H1 (cell line): ENCODE data around the gene RIPPLY2. TPM values are rescaled to one million over a fixed set of nuclear protein-coding genes. Genes with fewer than 3 reads are reported as not detected.

ENCODE experiments used
- CTCF ChIA-PET: fragments of 300-600 bp; sonication (Branson Sonifier 250); formaldehyde crosslinking; loops from one replicate; lab custom pipeline; 2021; ENCODE audit not compliant: partially characterized antibody; lab: Charles Lee
- POLR2A ChIA-PET: fragments of 300-600 bp; sonication (Branson Sonifier 250); formaldehyde crosslinking; loops from one replicate; lab custom pipeline; 2021; ENCODE audit warnings: inconsistent platforms; ENCODE audit not compliant: partially characterized antibody; lab: Charles Lee
- DNase-seq, 2 experiments: peaks; one replicate each; pipeline versions ENCODE4 v3.0.0 to v3.0.0-alpha.2; 2010 to 2022; ENCODE audit warnings: low spot score in 2 of 2, low read depth in 1 of 2, mixed read lengths in 1 of 2
- FAIRE-seq: peaks from 2 replicates; lab custom pipeline; 2011; peaks lifted over from hg19 to GRCh38; lab: Jason Lieb, UNC
- H2AFZ ChIP-seq: 2 replicates; pipeline ENCODE4 v1.8.1; 2012; ENCODE audit warnings: low read length, inconsistent platforms
- H2AK5ac ChIP-seq: 2 replicates; pipeline ENCODE4 v1.6.1; 2013; ENCODE audit warnings: low read depth, low read length
- H2BK120ac ChIP-seq: replicated peaks from 2 replicates; pipeline ENCODE3; 2013; ENCODE audit warnings: low read depth, low read length, inconsistent platforms
- H2BK12ac ChIP-seq: 2 replicates; pipeline ENCODE4 v1.6.1; 2013; ENCODE audit warnings: low read depth, low read length
- H2BK15ac ChIP-seq: 2 replicates; pipeline ENCODE4 v1.6.1; 2013; ENCODE audit warnings: low read length
- H2BK20ac ChIP-seq: 2 replicates; pipeline ENCODE4 v1.6.1; 2013; ENCODE audit warnings: low read length
- H2BK5ac ChIP-seq: 2 replicates; pipeline ENCODE4 v1.6.1; 2013; ENCODE audit warnings: low read depth, low read length
- H3K14ac ChIP-seq: 2 replicates; pipeline ENCODE4 v1.6.1; 2013; ENCODE audit warnings: inconsistent platforms; ENCODE audit not compliant: insufficient read length
- H3K18ac ChIP-seq: 2 replicates; pipeline ENCODE4 v1.6.1; 2013; ENCODE audit warnings: low read length; ENCODE audit errors: extremely low read depth
- H3K23ac ChIP-seq: 2 replicates; pipeline ENCODE4 v1.6.1; 2013; ENCODE audit warnings: inconsistent platforms; ENCODE audit not compliant: insufficient read length
- H3K23me2 ChIP-seq: 2 replicates; pipeline ENCODE4 v1.6.1; 2013; ENCODE audit warnings: low read depth, low read length
- H3K27ac ChIP-seq: 2 replicates; pipeline ENCODE4 v1.6.1; 2011; ENCODE audit warnings: low read depth, low read length, inconsistent platforms
- H3K27me3 ChIP-seq, 4 experiments: replicated peaks in 1 of 4; 1 replicate in 1 of 4; 2 replicates in 3 of 4; pipeline versions ENCODE4 v1.6.1 to v1.8.1; 2011 to 2013; ENCODE audit warnings: low read length in 3 of 4, mild to moderate bottlenecking in 3 of 4, inconsistent platforms in 2 of 4, mixed read lengths in 2 of 4, moderate library complexity in 1 of 4; ENCODE audit not compliant: control insufficient read depth in 3 of 4, insufficient read depth in 3 of 4; ENCODE audit errors: extremely low read depth in 1 of 4
- H3K36me3 ChIP-seq, 4 experiments: 2 replicates each; pipeline versions ENCODE4 v1.6.1 to v1.8.1; 2011 to 2013; ENCODE audit warnings: mild to moderate bottlenecking in 4 of 4, low read length in 3 of 4, moderate library complexity in 2 of 4, control low read depth in 1 of 4, inconsistent platforms in 1 of 4; ENCODE audit not compliant: insufficient read depth in 4 of 4, control insufficient read depth in 2 of 4
- H3K4ac ChIP-seq: replicated peaks from 2 replicates; pipeline ENCODE3; 2013; ENCODE audit warnings: low read length, low read depth, mixed read lengths, inconsistent platforms; ENCODE audit not compliant: insufficient read length
- H3K4me1 ChIP-seq, 4 experiments: replicated peaks in 1 of 4; 1 replicate in 1 of 4; 2 replicates in 3 of 4; pipeline versions ENCODE4 v1.6.1 to v1.8.1; 2011 to 2013; ENCODE audit warnings: low read length in 3 of 4, inconsistent platforms in 2 of 4, mixed read lengths in 1 of 4; ENCODE audit not compliant: insufficient read depth in 4 of 4, control insufficient read depth in 3 of 4
- H3K4me2 ChIP-seq, 2 experiments: 2 replicates each; pipeline versions ENCODE4 v1.6.1 to v1.8.1; 2011 to 2013; ENCODE audit warnings: low read depth in 2 of 2, low read length in 2 of 2, control low read depth in 1 of 2, inconsistent platforms in 1 of 2, mild to moderate bottlenecking in 1 of 2; ENCODE audit not compliant: insufficient read depth in 1 of 2
- H3K4me3 ChIP-seq, 4 experiments: fragments of 200-600, 300-600 bp in 1 of 4; sonication (generic), shearing (Covaris generic), sonication (Bioruptor Twin) in 1 of 4; 2 replicates each; pipeline versions ENCODE4 v1.5.1 to v1.8.1; 2011 to 2016; ENCODE audit warnings: low read length in 4 of 4, low read depth in 3 of 4, control low read depth in 2 of 4, inconsistent platforms in 2 of 4, mild to moderate bottlenecking in 2 of 4, mixed read lengths in 1 of 4, moderate library complexity in 1 of 4; ENCODE audit not compliant: insufficient read depth in 2 of 4; ENCODE audit errors: extremely low read depth in 1 of 4
- H3K56ac ChIP-seq: replicated peaks from 2 replicates; pipeline ENCODE3; 2013; ENCODE audit warnings: low read depth, mild to moderate bottlenecking, mixed read lengths, low read length, inconsistent platforms; ENCODE audit not compliant: insufficient read length
- H3K79me1 ChIP-seq: 2 replicates; pipeline ENCODE4 v1.6.1; 2013; ENCODE audit warnings: low read depth, low read length, control low read depth
- H3K79me2 ChIP-seq, 2 experiments: 2 replicates each; pipeline versions ENCODE4 v1.6.1 to v1.8.1; 2012 to 2013; ENCODE audit warnings: low read length in 2 of 2, mild to moderate bottlenecking in 2 of 2, inconsistent platforms in 1 of 2; ENCODE audit not compliant: insufficient read depth in 2 of 2, control insufficient read depth in 1 of 2
- H3K9ac ChIP-seq, 4 experiments: replicated peaks in 1 of 4; 1 replicate in 1 of 4; 2 replicates in 3 of 4; pipeline versions ENCODE4 v1.6.1 to v1.8.1; 2011 to 2013; ENCODE audit warnings: low read depth in 3 of 4, low read length in 3 of 4, control low read depth in 2 of 4, mild to moderate bottlenecking in 2 of 4, moderate library complexity in 2 of 4, inconsistent platforms in 1 of 4; ENCODE audit errors: extremely low read depth in 1 of 4
- H3K9me3 ChIP-seq, 2 experiments: 2 replicates each; pipeline versions ENCODE4 v1.6.1 to v1.8.1; 2012 to 2013; ENCODE audit warnings: mild to moderate bottlenecking in 2 of 2, moderate library complexity in 2 of 2, control low read depth in 1 of 2, inconsistent platforms in 1 of 2, low read depth in 1 of 2, low read length in 1 of 2, mixed read lengths in 1 of 2; ENCODE audit not compliant: insufficient read depth in 2 of 2
- H4K20me1 ChIP-seq, 2 experiments: replicated peaks in 1 of 2; 2 replicates each; pipeline versions ENCODE3 to v1.8.1; 2011 to 2013; ENCODE audit warnings: inconsistent platforms in 2 of 2, low read length in 2 of 2, mild to moderate bottlenecking in 1 of 2; ENCODE audit not compliant: insufficient read depth in 2 of 2, control insufficient read depth in 1 of 2
- H4K5ac ChIP-seq: 2 replicates; pipeline ENCODE4 v1.6.1; 2013; ENCODE audit warnings: low read length, low read depth, mixed read lengths, inconsistent platforms; ENCODE audit not compliant: insufficient read length
- H4K8ac ChIP-seq: 2 replicates; pipeline ENCODE4 v1.8.0; 2013; ENCODE audit warnings: mild to moderate bottlenecking, moderate library complexity, low read length, inconsistent platforms; ENCODE audit not compliant: insufficient read depth; ENCODE audit errors: extremely low read depth
- H4K91ac ChIP-seq: replicated peaks from 2 replicates; pipeline ENCODE3; 2013; ENCODE audit warnings: low read length, mixed read lengths, inconsistent platforms; ENCODE audit not compliant: insufficient read length
- ATF2 ChIP-seq: IDR thresholded peaks from 2 replicates; pipeline ENCODE4 v1.6.1; 2012; ENCODE audit warnings: low read length, inconsistent platforms
- CHD1 ChIP-seq: IDR thresholded peaks from 2 replicates; pipeline ENCODE4 v1.6.1; 2012; ENCODE audit warnings: low read depth, low read length, improper control_type of control experiment
- E2F6 ChIP-seq: IDR thresholded peaks from 2 replicates; pipeline ENCODE4 v1.6.1; 2012; ENCODE audit warnings: inconsistent platforms
- EGR1 ChIP-seq: IDR thresholded peaks from 2 replicates; pipeline ENCODE4 v1.6.1; 2011; ENCODE audit warnings: low read depth, low read length, borderline replicate concordance
- JUND ChIP-seq: IDR thresholded peaks from 2 replicates; pipeline ENCODE4 v1.6.1; 2011; ENCODE audit warnings: mild to moderate bottlenecking, improper control_type of control experiment, low read length
- MAFK ChIP-seq: IDR thresholded peaks from 2 replicates; pipeline ENCODE4 v1.6.1; 2012; ENCODE audit warnings: low read depth, mild to moderate bottlenecking, improper control_type of control experiment, low read length
- RXRA ChIP-seq: IDR thresholded peaks from 2 replicates; pipeline ENCODE4 v1.6.1; 2011; ENCODE audit warnings: low read depth, mild to moderate bottlenecking, low read length, moderate library complexity; ENCODE audit not compliant: insufficient read depth
- SRF ChIP-seq: IDR thresholded peaks from 2 replicates; pipeline ENCODE4 v1.6.1; 2011; ENCODE audit warnings: mild to moderate bottlenecking, low read depth, low read length, moderate library complexity
- WGBS, 2 experiments: shearing (Covaris generic) in 1 of 2; methylation state at CpG; one replicate each; pipeline versions ENCODE4 v1.1.6 to v1.1.7; 2013 to 2015; ENCODE audit warnings: low lambda C conversion rate in 2 of 2, mixed read lengths in 2 of 2, inconsistent platforms in 1 of 2, low coverage in 1 of 2, missing lambda C conversion rate in 1 of 2; ENCODE audit not compliant: insufficient replicate concordance in 2 of 2, insufficient coverage in 1 of 2, insufficient read length in 1 of 2; ENCODE audit errors: extremely low coverage in 1 of 2, missing lambda C conversion rate in 1 of 2; 5-methylcytosine and 5-hydroxymethylcytosine counted together
- polyA plus RNA-seq, 7 experiments: library from polyadenylated mRNA; depleted of rRNA in 3 of 7; stranded (reverse) in 5 of 7; unstranded in 2 of 7; fragments of >200 nt in 5 of 7; fragments of 200-250 nt in 2 of 7; gene quantifications; 1 replicate in 5 of 7; 2 replicates in 1 of 7; 4 replicates in 1 of 7; pipeline versions ENCODE4 v1.2.1 to v1.2.3, GENCODE V29; 2011 to 2013; ENCODE audit warnings: missing spikeins in 2 of 7, mixed read lengths in 2 of 7
- total RNA-seq: library from RNA; stranded (reverse); fragmentation: NEBNext Ultra II Directional; extraction: Animal tissue kit (Norgen Biotek cat#: 25700); gene quantifications from 2 replicates; pipeline ENCODE4 v1.2.1, GENCODE V29; 2021

Gene RIPPLY2
- total and polyA plus RNA-seq, 2 of the 8 experiments (the other 6 are each of a cell fraction or from before 2014, with no cell fraction given) = 0.74 to 1.5 TPM

- Histone ChIP-seq H2AFZ (no peak overlapping the region), H3K79me1 (no peaks in the 10 kb centered on the region), H2BK15ac (no peak overlapping the region), H3K79me2 (peaks cover 0 to 34% of the 10 kb centered on the region in 2 experiments; a peak in 3 of 4 replicates), H3K36me3 (peaks cover 0 to 8% (median 5%) of the 10 kb centered on the region in 4 experiments; a peak in 4 of 8 replicates), H3K27ac (no peak overlapping the region), H2BK20ac (no peak overlapping the region), H3K4me3 (peak overlapping the region; percentile 73 to 94 (median 84)), H4K20me1 (peaks cover 1 to 2% of the 10 kb centered on the region in 2 experiments), H3K56ac (no peak overlapping the region), H2AK5ac (no peak overlapping the region), H3K23me2 (peaks cover 2% of the 10 kb centered on the region; the same call in 1 of the 2 replicates), H4K91ac (no peak overlapping the region), H2BK120ac (no peak overlapping the region), H4K8ac (no peak overlapping the region), H3K14ac (no peak overlapping the region), H3K27me3 (peaks cover 0 to 2% (median under 1%) of the 10 kb centered on the region in 4 experiments; a peak in 1 of 7 replicates), H3K18ac (no peak overlapping the region), H2BK12ac (no peak overlapping the region), H3K4me2 (peak overlapping the region; percentile 73 to 78), H2BK5ac (no peak overlapping the region), H3K23ac (no peak overlapping the region), H3K9ac (peak overlapping the region in 1 of 4 experiments; percentile 54; a peak in 3 of 7 replicates), H3K4ac (no peak overlapping the region), H3K4me1 (peaks cover 0 to 3% (median 0%) of the 10 kb centered on the region in 4 experiments; a peak in 4 of 7 replicates), H3K9me3 (no peaks in the 10 kb centered on the region), H4K5ac (no peak overlapping the region)
- FAIRE-seq (no peak), DNase-seq (no peak)
- CTCF ChIA-PET = interaction anchor here (0.6 to 1.2 kb wide), 3 partner anchors 19 to 339 kb away, joined by 3 to 4 read pairs (median 4); no protein-coding TSS in a partner anchor
- POLR2A ChIA-PET = interaction anchor here (1.1 to 1.6 kb wide), 2 partner anchors 9 to 192 kb away, joined by 3 to 4 read pairs; no protein-coding TSS in a partner anchor
- WGBS, 2 experiments = 51% methylated on average over 7 of the region's 7 CpGs; no CpG with 5 or more reads in 1 of the 2 experiments
- TF ChIP-seq JUND (no peak), E2F6 (no peak), SRF (no peak), MAFK (no peak), ATF2 (no peak), EGR1 (no peak), RXRA (no peak), CHD1 (no peak)
Observed at GRCh38 chr6:83860359-83860755, 7.2 kb downstream of the RIPPLY2 start.
